Measurements from ENCODE around the gene ARHGAP26. TPM values are rescaled to one million over a fixed set of nuclear protein-coding genes. Genes with fewer than 3 reads are reported as not detected.

Gene ARHGAP26
- total and polyA plus RNA-seq, 7 donors: 5.4 to 25.5 (median 19.1) TPM

GRCh38 chr5:142807372-142807911, 37.3 kb downstream of the ARHGAP26 start:
- TF ChIP-seq POLR2AphosphoS5 (IDR thresholded peaks at IDR 0.05): no peak
- no peak for TF ChIP-seq EP300 (IDR thresholded peaks at IDR 0.05)
- no peak for TF ChIP-seq CTCF (IDR thresholded peaks at IDR 0.05)
- no peak for TF ChIP-seq POLR2A (IDR thresholded peaks at IDR 0.05)
- Histone ChIP-seq H3K4me3 (no peak overlapping the region), H3K9me3 (no peaks in the 10 kb centered on the region), H3K27ac (peak overlapping the region in 3 of 4 donors; percentile 6 to 34 (median 33)), H3K36me3 (no peaks in the 10 kb centered on the region), H3K27me3 (no peaks in the 10 kb centered on the region), H3K4me1 (peaks cover 0 to 31% (median 14%) of the 10 kb centered on the region in 4 donors)
- intact Hi-C loops (cut with DNase I): no loop called here
- 66 to 68% methylated on average over 6 of the region's 6 CpGs for WGBS, 2 donors
- DNase-seq: peak; percentile 74

DNA sequence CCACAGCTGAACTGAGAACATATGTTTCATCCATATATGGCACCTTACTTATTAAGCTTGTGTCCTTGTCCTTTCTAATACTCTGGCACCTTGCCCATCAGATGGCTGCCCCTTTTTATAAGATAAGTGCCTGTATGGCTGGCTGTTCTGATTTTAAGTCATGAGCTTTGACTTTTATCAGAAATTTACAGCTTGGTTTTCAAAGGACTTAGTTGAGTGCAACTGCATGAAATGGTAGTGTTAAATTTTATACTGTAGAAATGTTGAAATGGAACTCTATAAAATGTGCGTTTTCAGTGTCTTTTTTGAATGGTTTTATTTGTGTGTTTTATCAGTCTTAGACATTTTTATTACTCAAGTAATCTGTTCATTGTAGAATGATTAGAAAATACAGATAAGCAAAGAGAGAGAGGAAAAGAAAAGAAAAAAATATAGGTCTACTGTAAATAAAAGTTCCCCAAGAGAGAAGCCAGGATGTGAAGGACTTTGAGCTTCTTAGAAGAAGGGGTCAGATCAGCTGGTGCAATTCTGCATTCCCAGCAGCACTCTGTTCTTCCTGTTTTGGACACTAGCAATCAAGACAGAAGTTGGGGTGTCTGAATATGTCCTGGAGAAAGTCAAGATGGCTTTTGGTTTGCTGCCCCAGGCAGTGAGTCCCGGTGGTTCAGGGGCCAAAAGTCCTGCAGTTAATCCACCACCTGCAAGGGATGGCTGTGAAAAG, 38.9 kb downstream of the ARHGAP26 start:
- no peaks in the 10 kb centered on the region for H3K27me3 ChIP-seq
- DNase-seq: no peak
- no peak overlapping the region for H3K27ac ChIP-seq
- H3K4me3 ChIP-seq: no peak overlapping the region
- H3K4me1 ChIP-seq: peaks cover 0 to 21% (median 5%) of the 10 kb centered on the region in 4 donors
- intact Hi-C loops (cut with DNase I): no loop called here
- no peak for TF ChIP-seq CTCF (IDR thresholded peaks at IDR 0.05)
- TF ChIP-seq POLR2AphosphoS5 (IDR thresholded peaks at IDR 0.05): no peak
- H3K36me3 ChIP-seq: no peaks in the 10 kb centered on the region
- WGBS, 2 donors: 18 to 58% methylated on average over 2 of the region's 2 CpGs
- no peaks in the 10 kb centered on the region for H3K9me3 ChIP-seq

- H3K4me3 ChIP-seq: no peak overlapping the region
- H3K27ac ChIP-seq: no peak overlapping the region
- H3K36me3 ChIP-seq: no peaks in the 10 kb centered on the region
- no peak for DNase-seq
- no peaks in the 10 kb centered on the region for H3K9me3 ChIP-seq
- H3K4me1 ChIP-seq: peaks cover 0 to 26% (median 5%) of the 10 kb centered on the region in 4 donors
- intact Hi-C loops (cut with DNase I): no loop called here
- WGBS, 2 donors: 27 to 70% methylated on average over 1 of the region's 1 CpG
- no peaks in the 10 kb centered on the region for H3K27me3 ChIP-seq
- TF ChIP-seq POLR2AphosphoS5 (IDR thresholded peaks at IDR 0.05) (no peak), EP300 (IDR thresholded peaks at IDR 0.05) (no peak), CTCF (IDR thresholded peaks at IDR 0.05) (no peak), POLR2A (IDR thresholded peaks at IDR 0.05) (no peak)
Measured at GRCh38 chr5:142810081-142810480, 39.9 kb downstream of the ARHGAP26 start.

GRCh38 chr5:142810743-142811290, 40.6 kb downstream of the ARHGAP26 start:
- Histone ChIP-seq H3K27ac (no peak overlapping the region), H3K27me3 (no peaks in the 10 kb centered on the region), H3K4me3 (no peak overlapping the region), H3K9me3 (no peaks in the 10 kb centered on the region), H3K4me1 (peaks cover 0 to 26% (median 7%) of the 10 kb centered on the region in 4 donors), H3K36me3 (no peaks in the 10 kb centered on the region)
- intact Hi-C loops (cut with DNase I): no loop called here
- no peak for DNase-seq
- TF ChIP-seq POLR2A (IDR thresholded peaks at IDR 0.05) (no peak), CTCF (IDR thresholded peaks at IDR 0.05) (no peak), POLR2AphosphoS5 (IDR thresholded peaks at IDR 0.05) (no peak), EP300 (IDR thresholded peaks at IDR 0.05) (no peak)
- 91% methylated on average over 6 of the region's 6 CpGs for WGBS, 2 donors

All from sigmoid colon (tissue), 7 donors.